Measurements from ENCODE around the gene SYT1. TPM values are rescaled to one million over a fixed set of nuclear protein-coding genes. Genes with fewer than 3 reads are reported as not detected.

The SYT1 gene
- total and polyA plus RNA-seq, 2 donors (not counting 3 experiments of a cell fraction or from before 2014, with no cell fraction given): 3.2 to 15.3 TPM

DNA sequence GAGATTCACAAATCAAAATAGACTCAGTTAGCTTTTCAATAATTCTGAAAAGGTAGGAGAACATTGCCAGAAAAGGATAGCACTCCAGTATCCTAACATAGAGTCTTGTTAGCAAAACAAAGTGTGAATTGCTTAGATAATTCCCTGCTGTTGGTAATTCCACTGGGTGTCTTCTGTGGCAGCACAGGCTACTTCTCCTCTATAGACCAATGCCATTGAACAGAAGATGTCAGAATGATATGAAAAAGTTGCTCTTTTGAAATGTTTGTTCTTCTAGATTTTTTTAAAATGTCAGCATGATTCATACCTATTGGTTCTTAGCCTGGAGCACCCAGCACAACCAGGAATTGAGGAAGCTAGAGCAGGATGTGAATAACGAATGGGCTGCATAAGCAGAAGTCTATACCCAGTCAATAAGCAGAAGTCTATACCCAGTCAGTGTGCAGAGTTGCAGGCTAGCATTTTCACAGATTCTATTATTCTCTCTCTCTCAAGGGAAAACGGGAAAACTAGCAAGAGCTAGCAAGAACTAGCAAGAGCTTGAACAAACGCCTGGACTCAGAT lies 112.8 kb downstream of the SYT1 start:
- no TSS peak for BruUV-seq (replicated peaks)
- H3K4me2 ChIP-seq (ENCODE audit: insufficient read depth, low read length): no peak overlapping the region
- ChIA-PET CTCF (no interaction called here), POLR2A (no interaction called here)
- intact Hi-C loops (cut with micrococcal nuclease) (no loop called here), dilution Hi-C loops (cut with MboI; ENCODE audit: extremely low pct_ligation_motif_present, low sequenced_read_pairs) (no loop called here)
- no peaks in the 10 kb centered on the region for H3K4me1 ChIP-seq (ENCODE audit: control insufficient read depth, extremely low read depth, insufficient read depth, low read length)
- no peaks in the 10 kb centered on the region for H3K9me1 ChIP-seq (replicated peaks; ENCODE audit: control insufficient read depth, extremely low read depth, insufficient read depth, low read length)
- no peak overlapping the region for H3K9ac ChIP-seq (replicated peaks; ENCODE audit: extremely low read depth, insufficient read depth, low read length)
- FAIRE-seq (no peak), DNase-seq (ENCODE audit: low read depth, low spot score) (no peak)
- no peak overlapping the region for H2AFZ ChIP-seq (ENCODE audit: low read depth, low read length)
- H3K4me3 ChIP-seq (replicated peaks in 1 of 3; ENCODE audit: insufficient read depth in 1 of 3, low read depth in 1 of 3, low read length in 3 of 3): no peak overlapping the region
- no peak overlapping the region for H3K27ac ChIP-seq (ENCODE audit: insufficient read depth, low read depth, low read length)
- peak; percentile 61 for TF ChIP-seq FOS (IDR thresholded peaks at IDR 0.05; ENCODE audit: borderline replicate concordance, insufficient read depth, low read length)
- TF ChIP-seq EZH2 (IDR thresholded peaks at IDR 0.05; ENCODE audit: borderline replicate concordance, low read depth, low read length, severe bottlenecking): no peak
- H3K27me3 ChIP-seq (ENCODE audit: control insufficient read depth in 2 of 2, insufficient read depth in 2 of 2, low read length in 2 of 2): no peaks in the 10 kb centered on the region
- no peaks in the 10 kb centered on the region for H3K9me3 ChIP-seq (replicated peaks; ENCODE audit: control insufficient read depth, insufficient read depth, low read length)
- no peaks in the 10 kb centered on the region for H3K36me3 ChIP-seq (ENCODE audit: control insufficient read depth in 2 of 2, extremely low read depth in 1 of 2, insufficient read depth in 2 of 2, low read length in 2 of 2)
- no peaks in the 10 kb centered on the region for H4K20me1 ChIP-seq (replicated peaks; ENCODE audit: control insufficient read depth, extremely low read depth, insufficient read depth, low read length)
- no peaks in the 10 kb centered on the region for H3K79me2 ChIP-seq (ENCODE audit: control insufficient read depth, insufficient read depth, low read length)

GRCh38 chr12:78994168-78994791 lies 129.7 kb downstream of the SYT1 start:
- Histone ChIP-seq H3K9me1 (replicated peaks; ENCODE audit: control insufficient read depth, extremely low read depth, insufficient read depth, low read length) (no peaks in the 10 kb centered on the region), H3K36me3 (ENCODE audit: control insufficient read depth in 2 of 2, extremely low read depth in 1 of 2, insufficient read depth in 2 of 2, low read length in 2 of 2) (no peaks in the 10 kb centered on the region), H3K79me2 (ENCODE audit: control insufficient read depth, insufficient read depth, low read length) (no peaks in the 10 kb centered on the region), H2AFZ (ENCODE audit: low read depth, low read length) (no peak overlapping the region), H3K4me1 (ENCODE audit: control insufficient read depth, extremely low read depth, insufficient read depth, low read length) (no peaks in the 10 kb centered on the region), H3K4me3 (replicated peaks in 1 of 3; ENCODE audit: insufficient read depth in 1 of 3, low read depth in 1 of 3, low read length in 3 of 3) (no peak overlapping the region), H3K27ac (ENCODE audit: insufficient read depth, low read depth, low read length) (no peak overlapping the region), H3K4me2 (ENCODE audit: insufficient read depth, low read length) (no peak overlapping the region), H3K9me3 (replicated peaks; ENCODE audit: control insufficient read depth, insufficient read depth, low read length) (no peaks in the 10 kb centered on the region), H4K20me1 (replicated peaks; ENCODE audit: control insufficient read depth, extremely low read depth, insufficient read depth, low read length) (no peaks in the 10 kb centered on the region), H3K9ac (replicated peaks; ENCODE audit: extremely low read depth, insufficient read depth, low read length) (no peak overlapping the region), H3K27me3 (ENCODE audit: control insufficient read depth in 2 of 2, insufficient read depth in 2 of 2, low read length in 2 of 2) (no peaks in the 10 kb centered on the region)
- no peak for FAIRE-seq
- POLR2A ChIA-PET: no interaction called here
- no peak for DNase-seq (ENCODE audit: low read depth, low spot score)
- CTCF ChIA-PET: interaction anchor here (1.3 to 2.0 kb wide), 2 partner anchors 15 to 35 kb away, joined by 3 to 5 read pairs; no protein-coding TSS in a partner anchor
- dilution Hi-C loops (cut with MboI; ENCODE audit: extremely low pct_ligation_motif_present, low sequenced_read_pairs) (no loop called here), intact Hi-C loops (cut with micrococcal nuclease) (no loop called here)
- no TSS peak for BruUV-seq (replicated peaks)
- TF ChIP-seq MYC (IDR thresholded peaks at IDR 0.05; ENCODE audit: low read depth, low read length) (no peak), GATA2 (IDR thresholded peaks at IDR 0.05; ENCODE audit: insufficient read depth, insufficient read length, low read depth, low read length) (no peak), EZH2 (IDR thresholded peaks at IDR 0.05; ENCODE audit: borderline replicate concordance, low read depth, low read length, severe bottlenecking) (no peak), MAX (IDR thresholded peaks at IDR 0.05; ENCODE audit: insufficient read depth, insufficient read length) (no peak), POLR2AphosphoS5 (IDR thresholded peaks at IDR 0.05; ENCODE audit: insufficient read depth, low read depth, low read length) (no peak), JUN (IDR thresholded peaks at IDR 0.05; ENCODE audit: borderline replicate concordance, insufficient read depth, insufficient read length, low read depth) (no peak)

All from endothelial cell of umbilical vein (primary cell).